Loucy (cell line): ENCODE measurements around the gene AARS2.

ENCODE experiments used
- H2AFZ ChIP-seq: fragments of 200-600 bp; sonication (generic); 2 replicates; pipeline ENCODE4 v1.6.0; 2016; ENCODE audit warnings: antibody characterized with exemption, mild to moderate bottlenecking, low read length, moderate library complexity
- H3F3A ChIP-seq: fragments of 200-600 bp; 2 replicates; pipeline ENCODE4 v1.6.0; 2016; ENCODE audit warnings: antibody characterized with exemption, low read depth, mild to moderate bottlenecking
- H3K27me3 ChIP-seq: fragments of 200-600 bp; sonication (generic); 2 replicates; pipeline ENCODE4 v1.6.1; 2014; ENCODE audit warnings: low read length, mild to moderate bottlenecking; ENCODE audit not compliant: insufficient read depth, poor library complexity, severe bottlenecking
- H3K36me3 ChIP-seq: fragments of 200-600 bp; sonication (generic); 2 replicates; pipeline ENCODE4 v1.6.1; 2016; ENCODE audit warnings: low read length; ENCODE audit not compliant: insufficient read depth
- H3K4me1 ChIP-seq: fragments of 200-600 bp; sonication (generic); 2 replicates; pipeline ENCODE4 v1.5.1; 2014; ENCODE audit warnings: low read length, mild to moderate bottlenecking; ENCODE audit not compliant: insufficient read depth, poor library complexity, severe bottlenecking
- H3K4me2 ChIP-seq: fragments of 200-600 bp; sonication (generic); 2 replicates; pipeline ENCODE4 v1.6.0; 2014; ENCODE audit warnings: antibody characterized with exemption, low read length, low read depth, mild to moderate bottlenecking; ENCODE audit not compliant: poor library complexity, severe bottlenecking
- H3K4me3 ChIP-seq: fragments of 200-600 bp; sonication (generic); 2 replicates; pipeline ENCODE4 v1.5.1; 2014; ENCODE audit warnings: low read length, mild to moderate bottlenecking, mixed read lengths; ENCODE audit not compliant: poor library complexity, severe bottlenecking
- H3K79me2 ChIP-seq: fragments of 200-600 bp; sonication (generic); 2 replicates; pipeline ENCODE4 v1.6.1; 2014; ENCODE audit warnings: low read length; ENCODE audit not compliant: insufficient read depth
- H3K9ac ChIP-seq: fragments of 200-600 bp; sonication (generic); 2 replicates; pipeline ENCODE4 v1.6.0; 2014; ENCODE audit warnings: mild to moderate bottlenecking, low read depth, low read length, moderate library complexity; ENCODE audit not compliant: poor library complexity, severe bottlenecking
- H3K9me2 ChIP-seq: fragments of 200-600 bp; sonication (generic); replicated peaks from 2 replicates; pipeline ENCODE4 v1.6.1; 2016; ENCODE audit warnings: low read depth, low read length, mixed read lengths
- H3K9me3 ChIP-seq: fragments of 200-600 bp; sonication (generic); 2 replicates; pipeline ENCODE4 v1.6.1; 2014; ENCODE audit warnings: mild to moderate bottlenecking, antibody characterized with exemption, low read length, low read depth; ENCODE audit not compliant: insufficient read depth
- H4K20me1 ChIP-seq: fragments of 200-600 bp; sonication (generic); 2 replicates; pipeline ENCODE4 v1.6.0; 2014; ENCODE audit warnings: antibody characterized with exemption, low read length, mild to moderate bottlenecking; ENCODE audit not compliant: insufficient read depth, poor library complexity, severe bottlenecking
- CTCF ChIP-seq: fragments of 200-600 bp; sonication (generic); conservative IDR thresholded peaks from 2 replicates; pipeline ENCODE4 v1.5.1; 2014; ENCODE audit warnings: mild to moderate bottlenecking, antibody characterized with exemption, low read length
- EZH2phosphoT487 ChIP-seq: fragments of 200-600 bp; IDR thresholded peaks from 2 replicates; pipeline ENCODE4 v1.6.1; 2018; ENCODE audit warnings: antibody characterized with exemption, mild to moderate bottlenecking, moderate library complexity, borderline replicate concordance

The AARS2 gene

DNA sequence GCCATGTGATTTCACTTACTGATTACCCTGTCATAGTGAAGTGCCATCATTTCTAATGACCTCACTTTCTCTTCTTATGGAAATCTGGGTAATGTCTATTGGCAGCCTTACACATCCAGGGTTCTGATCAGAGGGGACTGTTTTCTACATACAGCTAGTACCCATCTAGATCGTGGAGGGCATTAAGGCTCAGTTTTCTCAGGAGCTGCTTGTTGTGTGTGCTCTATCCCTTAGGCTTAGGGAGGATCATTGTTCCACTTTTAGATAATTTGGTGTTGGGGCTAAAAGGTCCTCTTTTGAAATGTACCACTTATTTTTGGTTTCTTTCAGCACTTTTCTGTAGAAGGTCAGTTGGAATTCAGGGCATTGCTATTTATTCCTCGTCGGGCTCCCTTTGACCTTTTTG lies 62.4 kb downstream of the AARS2 start:
- Histone ChIP-seq H3K9ac (no peak overlapping the region), H3K4me3 (peak overlapping the region; percentile 14), H2AFZ (no peak overlapping the region), H3K4me2 (peak overlapping the region; percentile 96), H3K79me2 (peaks cover 70% of the 10 kb centered on the region), H3K27me3 (peaks cover 3% of the 10 kb centered on the region), H3F3A (peaks cover 17% of the 10 kb centered on the region), H3K9me2 (no peaks in the 10 kb centered on the region), H3K4me1 (peaks cover 39% of the 10 kb centered on the region), H4K20me1 (peaks cover 82% of the 10 kb centered on the region), H3K9me3 (no peaks in the 10 kb centered on the region), H3K36me3 (peaks cover 74% of the 10 kb centered on the region)
- TF ChIP-seq EZH2phosphoT487 (no peak), CTCF (no peak)

DNA sequence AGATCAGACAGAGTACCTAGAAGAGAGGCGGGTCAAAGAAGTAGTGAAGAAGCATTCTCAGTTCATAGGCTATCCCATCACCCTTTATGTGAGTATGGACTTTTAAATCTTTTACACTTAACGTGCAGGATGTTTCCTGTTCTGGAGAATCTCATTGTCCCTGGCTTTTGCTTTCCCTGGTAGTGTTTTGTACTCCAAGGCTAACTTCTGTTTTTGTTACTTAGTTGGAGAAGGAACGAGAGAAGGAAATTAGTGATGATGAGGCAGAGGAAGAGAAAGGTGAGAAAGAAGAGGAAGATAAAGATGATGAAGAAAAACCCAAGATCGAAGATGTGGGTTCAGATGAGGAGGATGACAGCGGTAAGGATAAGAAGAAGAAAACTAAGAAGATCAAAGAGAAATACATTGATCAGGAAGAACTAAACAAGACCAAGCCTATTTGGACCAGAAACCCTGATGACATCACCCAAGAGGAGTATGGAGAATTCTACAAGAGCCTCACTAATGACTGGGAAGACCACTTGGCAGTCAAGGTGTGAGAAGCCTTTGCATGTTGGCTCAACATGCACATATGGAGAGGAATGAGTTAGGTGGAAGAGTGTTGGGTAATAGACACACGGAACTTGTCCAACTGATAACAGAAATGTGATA lies 63.0 kb downstream of the AARS2 start:
- H3K4me3 ChIP-seq = peak overlapping the region; percentile 98
- H3K4me1 ChIP-seq = peaks cover 37% of the 10 kb centered on the region

More for the DNA sequence above, 63.0 kb downstream of the AARS2 start:
- H3K9me2 ChIP-seq = no peaks in the 10 kb centered on the region
- H3K27me3 ChIP-seq = peaks cover 3% of the 10 kb centered on the region
- no peak overlapping the region for H2AFZ ChIP-seq
- H3K36me3 ChIP-seq = peaks cover 69% of the 10 kb centered on the region
- peaks cover 67% of the 10 kb centered on the region for H3K79me2 ChIP-seq
- TF ChIP-seq CTCF = no peak
- TF ChIP-seq EZH2phosphoT487 = no peak
- peaks cover 81% of the 10 kb centered on the region for H4K20me1 ChIP-seq
- no peak overlapping the region for H3K9ac ChIP-seq
- H3K9me3 ChIP-seq = no peaks in the 10 kb centered on the region
- peak overlapping the region; percentile 96 for H3K4me2 ChIP-seq
- peaks cover 12% of the 10 kb centered on the region for H3F3A ChIP-seq
